Measurements from ENCODE around the gene AHI1. TPM values are rescaled to one million over a fixed set of nuclear protein-coding genes. Genes with fewer than 3 reads are reported as not detected.

Gene AHI1
- polyA plus RNA-seq, 1 donor = 22.8 TPM

- no peak for DNase-seq (ENCODE audit: low read depth)
Observed at GRCh38 chr6:135295085-135295484, 202.5 kb downstream of the AHI1 start.

- DNase-seq (ENCODE audit: low read depth) = no peak
Observed at GRCh38 chr6:135291288-135292076, 206.1 kb downstream of the AHI1 start.

- no peak for DNase-seq (ENCODE audit: low read depth)
Observed at GRCh38 chr6:135289816-135290215, 207.7 kb downstream of the AHI1 start.

- no peak for DNase-seq (ENCODE audit: low read depth)
Observed at GRCh38 chr6:135286962-135287538, 210.5 kb downstream of the AHI1 start.

- no peak for DNase-seq (ENCODE audit: low read depth)
Observed at GRCh38 chr6:135285165-135285564, 212.4 kb downstream of the AHI1 start.

- DNase-seq (ENCODE audit: low read depth) = no peak
Observed at GRCh38 chr6:135283926-135284325, 213.6 kb downstream of the AHI1 start.

GRCh38 chr6:135282395-135282794, 215.1 kb downstream of the AHI1 start:
- no peak for DNase-seq (ENCODE audit: low read depth)

- DNase-seq (ENCODE audit: low read depth) = no peak
Observed at GRCh38 chr6:135281964-135282363, 215.6 kb downstream of the AHI1 start.

GRCh38 chr6:135281227-135281626, 216.3 kb downstream of the AHI1 start:
- DNase-seq (ENCODE audit: low read depth) = no peak

- DNase-seq (ENCODE audit: low read depth) = no peak
Observed at GRCh38 chr6:135280375-135281136, 217.0 kb downstream of the AHI1 start.

GRCh38 chr6:135277422-135277821, 220.1 kb downstream of the AHI1 start:
- no peak for DNase-seq (ENCODE audit: low read depth)

GRCh38 chr6:135274561-135275293, 222.8 kb downstream of the AHI1 start:
- DNase-seq (ENCODE audit: low read depth) = no peak

GRCh38 chr6:135271626-135272025, 225.9 kb downstream of the AHI1 start:
- DNase-seq (ENCODE audit: low read depth) = no peak

GRCh38 chr6:135270676-135271536, 226.6 kb downstream of the AHI1 start:
- no peak for DNase-seq (ENCODE audit: low read depth)

- DNase-seq (ENCODE audit: low read depth) = no peak
Observed at GRCh38 chr6:135269481-135269891, 228.1 kb downstream of the AHI1 start.

GRCh38 chr6:135268740-135269139, 228.8 kb downstream of the AHI1 start:
- no peak for DNase-seq (ENCODE audit: low read depth)

- DNase-seq (ENCODE audit: low read depth) = no peak
Observed at GRCh38 chr6:135268263-135268662, 229.3 kb downstream of the AHI1 start.

GRCh38 chr6:135267085-135267484, 230.5 kb downstream of the AHI1 start:
- no peak for DNase-seq (ENCODE audit: low read depth)

GRCh38 chr6:135266675-135267074, 230.9 kb downstream of the AHI1 start:
- no peak for DNase-seq (ENCODE audit: low read depth)

- DNase-seq (ENCODE audit: low read depth) = no peak
Observed at GRCh38 chr6:135265278-135265677, 232.3 kb downstream of the AHI1 start.
